B cell (primary cell): ENCODE results near the gene PLGLB1. TPM values are rescaled to one million over a fixed set of nuclear protein-coding genes. Genes with fewer than 3 reads are reported as not detected.
"Not testable (repeated sequence)": the region's sequence is repeated elsewhere in the genome, so short reads cannot be mapped to it uniquely, and the experiment has no call there.

ENCODE experiments used
- ATAC-seq: fragments of 200-7000 bp; cut with Tn5 transposase; one replicate; pipeline ENCODE4 v1.10.0; 2021; ENCODE audit warnings: low read depth, mild to moderate bottlenecking, moderate number of reproducible peaks, moderate library complexity
- CTCF ChIA-PET: fragments of 350-600 bp; sonication (Branson Sonifier 250); formaldehyde crosslinking; loops from one replicate; lab custom pipeline; 2021; ENCODE audit warnings: antibody characterized with exemption, inconsistent platforms; lab: Charles Lee
- POLR2A ChIA-PET: fragments of 350-600 bp; sonication (Branson Sonifier 250); formaldehyde crosslinking; loops from one replicate; lab custom pipeline; 2021; ENCODE audit warnings: antibody characterized with exemption; lab: Charles Lee
- DNase-seq: peaks from one replicate; pipeline ENCODE4 v3.0.0; 2013
- H2AFZ ChIP-seq: 2 replicates; pipeline ENCODE4 v1.6.1; 2012; ENCODE audit warnings: mild to moderate bottlenecking, low read depth, low read length; ENCODE audit not compliant: insufficient read depth, poor library complexity, severe bottlenecking
- H3K27ac ChIP-seq, 2 donors: 1 replicate in 1 of 2; 2 replicates in 1 of 2; pipeline ENCODE4 v1.5.1; 2012 to 2013; ENCODE audit warnings: low read length in 2 of 2, mild to moderate bottlenecking in 2 of 2, moderate library complexity in 1 of 2
- H3K27me3 ChIP-seq, 4 experiments: fragments of 200-600 bp in 1 of 4; sonication (generic) in 1 of 4; replicated peaks in 1 of 4; 1 replicate in 2 of 4; 2 replicates in 2 of 4; pipeline versions ENCODE4 v1.6.1 to v1.7.0; 2013 to 2016; ENCODE audit warnings: low read length in 3 of 4, mild to moderate bottlenecking in 2 of 4, mixed read lengths in 1 of 4, moderate library complexity in 1 of 4; ENCODE audit not compliant: insufficient read depth in 4 of 4, control insufficient read depth in 3 of 4; ENCODE audit errors: control extremely low read depth in 1 of 4
- H3K36me3 ChIP-seq, 2 experiments: replicated peaks in 1 of 2; 1 replicate in 1 of 2; 2 replicates in 1 of 2; pipeline versions ENCODE4 v1.6.1 to v1.7.1; 2013; ENCODE audit warnings: low read length in 1 of 2; ENCODE audit not compliant: insufficient read depth in 2 of 2, control insufficient read depth in 1 of 2; ENCODE audit errors: control extremely low read depth in 1 of 2, extremely low read depth in 1 of 2
- H3K4me1 ChIP-seq, 2 donors: fragments of 200-600 bp in 1 of 2; sonication (generic) in 1 of 2; 1 replicate in 1 of 2; 2 replicates in 1 of 2; pipeline versions ENCODE4 v1.5.1 to v1.6.1; 2013 to 2017; ENCODE audit warnings: low read length in 2 of 2; ENCODE audit not compliant: control insufficient read depth in 2 of 2, insufficient read depth in 2 of 2
- H3K4me2 ChIP-seq: replicated peaks from 2 replicates; pipeline ENCODE3; 2012; ENCODE audit warnings: mild to moderate bottlenecking, low read depth, low read length; ENCODE audit not compliant: poor library complexity, severe bottlenecking
- H3K4me3 ChIP-seq, 5 experiments: fragments of 200-600 bp in 1 of 5; sonication (generic) in 1 of 5; 1 replicate in 3 of 5; 2 replicates in 2 of 5; pipeline versions ENCODE4 v1.5.1 to v1.7.0; 2011 to 2016; ENCODE audit warnings: low read length in 4 of 5, mild to moderate bottlenecking in 4 of 5, low read depth in 2 of 5, control low read depth in 1 of 5, moderate library complexity in 1 of 5; ENCODE audit not compliant: insufficient read depth in 1 of 5; ENCODE audit errors: control extremely low read depth in 1 of 5, extremely low read depth in 1 of 5
- H3K79me2 ChIP-seq: fragments of 200-600 bp; sonication (generic); one replicate; pipeline ENCODE4 v1.6.0; 2016; ENCODE audit warnings: low read length; ENCODE audit not compliant: control insufficient read depth, insufficient read depth
- H3K9ac ChIP-seq: fragments of 200-600 bp; sonication (generic); 2 replicates; pipeline ENCODE4 v1.6.1; 2017; ENCODE audit warnings: mild to moderate bottlenecking, low read length, moderate library complexity
- H3K9me3 ChIP-seq, 3 donors: one replicate each; pipeline versions ENCODE4 v1.6.1 to v1.7.1; 2013; ENCODE audit warnings: low read length in 2 of 3; ENCODE audit not compliant: control insufficient read depth in 2 of 3, insufficient read depth in 1 of 3; ENCODE audit errors: control extremely low read depth in 1 of 3
- H4K20me1 ChIP-seq: 2 replicates; pipeline ENCODE4 v1.6.0; 2012; ENCODE audit warnings: mild to moderate bottlenecking, low read length; ENCODE audit not compliant: insufficient read depth, control insufficient read depth, poor library complexity, severe bottlenecking
- H3K27ac Mint-ChIP-seq: one replicate; pipeline ENCODE4 v1.8.0; 2021; ENCODE audit warnings: mixed read lengths
- H3K27me3 Mint-ChIP-seq: one replicate; pipeline ENCODE4 v1.8.0; 2021; ENCODE audit warnings: mixed read lengths
- H3K4me1 Mint-ChIP-seq: one replicate; pipeline ENCODE4 v1.8.0; 2021; ENCODE audit warnings: mixed read lengths
- H3K4me3 Mint-ChIP-seq: one replicate; pipeline ENCODE4 v1.8.0; 2021; ENCODE audit warnings: mixed read lengths
- H3K9me3 Mint-ChIP-seq: one replicate; pipeline ENCODE4 v1.8.0; 2022; ENCODE audit warnings: mixed read lengths; ENCODE audit not compliant: insufficient read depth
- WGBS: methylation state at CpG from one replicate; pipeline ENCODE4 v1.1.5; 2013; ENCODE audit warnings: missing lambda C conversion rate; ENCODE audit not compliant: insufficient coverage; 5-methylcytosine and 5-hydroxymethylcytosine counted together
- intact Hi-C: fragments of 100-400 bp; cut with micrococcal nuclease; formaldehyde crosslinking; loops from one replicate; pipeline ENCODE4 v1.10.0; 2022
- polyA plus RNA-seq: library from polyadenylated mRNA; depleted of rRNA; stranded (reverse); fragments of >200 nt; gene quantifications from 2 replicates; pipeline ENCODE4 v1.2.3, GENCODE V29; 2012
- small RNA-seq: library from RNA; depleted of rRNA; stranded (forward); fragments of <200 nt; gene quantifications from one replicate; pipeline ENCODE3, GENCODE V24; 2012; ENCODE audit warnings: low replicate concordance, low read depth; ENCODE audit not compliant: insufficient read length
- total RNA-seq, 2 donors: library from RNA; stranded (reverse); fragments of 120-200 nt in 1 of 2; gene quantifications; 1 replicate in 1 of 2; 2 replicates in 1 of 2; pipeline versions ENCODE4 v1.2.3 to v1.2.4, GENCODE V29; 2013 to 2022

The PLGLB1 gene
- total and polyA plus RNA-seq, 2 donors (not counting 1 experiment from before 2014, with no cell fraction given) = 2.7 to 16.9 TPM

- ATAC-seq, H3K27me3 Mint-ChIP-seq, POLR2A ChIA-PET, H3K9me3 ChIP-seq, H4K20me1 ChIP-seq, H3K79me2 ChIP-seq, intact Hi-C loops, CTCF ChIA-PET, H3K9me3 Mint-ChIP-seq, H3K4me1 Mint-ChIP-seq, DNase-seq, H3K9ac ChIP-seq, H2AFZ ChIP-seq, H3K27ac ChIP-seq, H3K27ac Mint-ChIP-seq, H3K36me3 ChIP-seq, H3K27me3 ChIP-seq, H3K4me2 ChIP-seq, H3K4me1 ChIP-seq, H3K4me3 Mint-ChIP-seq, H3K4me3 ChIP-seq: not testable (repeated sequence)
- 100% methylated on average over 1 of the region's 9 CpGs for WGBS
Measured at GRCh38 chr2:87014489-87015169, 7.0 kb downstream of the PLGLB1 start.

GRCh38 chr2:87004398-87004797 lies 17.2 kb downstream of the PLGLB1 start:
- WGBS = no CpG with 5 or more reads among the region's 2 CpGs
- H3K27me3 Mint-ChIP-seq, H3K4me1 Mint-ChIP-seq, intact Hi-C loops, H3K36me3 ChIP-seq, H3K4me2 ChIP-seq, H3K79me2 ChIP-seq, DNase-seq, H3K27ac Mint-ChIP-seq, H3K27me3 ChIP-seq, H4K20me1 ChIP-seq, H2AFZ ChIP-seq, H3K9ac ChIP-seq, H3K9me3 Mint-ChIP-seq, H3K4me3 ChIP-seq, POLR2A ChIA-PET, CTCF ChIA-PET, H3K9me3 ChIP-seq, H3K4me3 Mint-ChIP-seq, H3K4me1 ChIP-seq, ATAC-seq, H3K27ac ChIP-seq: not testable (repeated sequence)

Small RNA genes within 50 kb of the gene (small RNA-seq; reads per million reads assigned to genes)
- not detected for gene AC125232.1

Other genes with a start within 250 kb of the PLGLB1 start
- 0.49 and 0.76 TPM in 2 replicates for gene CD8A, start 230.9 kb downstream of the PLGLB1 start, total RNA-seq
- 0.49 and 1.3 TPM in 2 replicates for gene CD8A, start 230.9 kb downstream of the PLGLB1 start, polyA plus RNA-seq
- 0.46 TPM in 1 of 2 replicates, not detected in the other for gene CD8B, start 160.0 kb downstream of the PLGLB1 start, total RNA-seq
- gene CD8B, start 160.0 kb downstream of the PLGLB1 start, polyA plus RNA-seq = 0.45 and 0.82 TPM in 2 replicates
- 2.2 and 2.7 TPM in 2 replicates for gene RGPD1, start 79.7 kb downstream of the PLGLB1 start, total RNA-seq
- gene RGPD1, start 79.7 kb downstream of the PLGLB1 start, polyA plus RNA-seq = 0.12 and 3.9 TPM in 2 replicates